ENCODE results near the gene YARS1. TPM values are rescaled to one million over a fixed set of nuclear protein-coding genes. Genes with fewer than 3 reads are reported as not detected.

YARS1 gene
- total and polyA plus RNA-seq, 8 donors, result 25.1 to 135 (median 34.9) TPM

- TF ChIP-seq, protein P1, sequence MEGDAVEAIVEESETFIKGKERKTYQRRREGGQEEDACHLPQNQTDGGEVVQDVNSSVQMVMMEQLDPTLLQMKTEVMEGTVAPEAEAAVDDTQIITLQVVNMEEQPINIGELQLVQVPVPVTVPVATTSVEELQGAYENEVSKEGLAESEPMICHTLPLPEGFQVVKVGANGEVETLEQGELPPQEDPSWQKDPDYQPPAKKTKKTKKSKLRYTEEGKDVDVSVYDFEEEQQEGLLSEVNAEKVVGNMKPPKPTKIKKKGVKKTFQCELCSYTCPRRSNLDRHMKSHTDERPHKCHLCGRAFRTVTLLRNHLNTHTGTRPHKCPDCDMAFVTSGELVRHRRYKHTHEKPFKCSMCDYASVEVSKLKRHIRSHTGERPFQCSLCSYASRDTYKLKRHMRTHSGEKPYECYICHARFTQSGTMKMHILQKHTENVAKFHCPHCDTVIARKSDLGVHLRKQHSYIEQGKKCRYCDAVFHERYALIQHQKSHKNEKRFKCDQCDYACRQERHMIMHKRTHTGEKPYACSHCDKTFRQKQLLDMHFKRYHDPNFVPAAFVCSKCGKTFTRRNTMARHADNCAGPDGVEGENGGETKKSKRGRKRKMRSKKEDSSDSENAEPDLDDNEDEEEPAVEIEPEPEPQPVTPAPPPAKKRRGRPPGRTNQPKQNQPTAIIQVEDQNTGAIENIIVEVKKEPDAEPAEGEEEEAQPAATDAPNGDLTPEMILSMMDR (IDR thresholded peaks at IDR 0.05), result no peak
- DNase-seq (no peak), ATAC-seq (no peak), FAIRE-seq (no peak)
- H3K27me3 ChIP-seq, result no peaks in the 10 kb centered on the region
- WGBS, 2 donors, result 97 to 98% methylated on average over 4 of the region's 4 CpGs
- H3K36me3 ChIP-seq, result no peaks in the 10 kb centered on the region
- H3K4me3 ChIP-seq, result no peak overlapping the region
- H3K4me1 ChIP-seq, result no peaks in the 10 kb centered on the region
- no peaks in the 10 kb centered on the region for H3K9me3 ChIP-seq
- intact Hi-C loops (cut with DNase I), result loop anchor here in 1 of 3 donors (10.0 kb wide), 1 partner anchor 89 kb away; no protein-coding TSS in a partner anchor
- H3K27ac ChIP-seq, result no peak overlapping the region
These were observed 46.2 kb upstream of the YARS1 start for GRCh38 chr1:32863218-32863880.

DNA sequence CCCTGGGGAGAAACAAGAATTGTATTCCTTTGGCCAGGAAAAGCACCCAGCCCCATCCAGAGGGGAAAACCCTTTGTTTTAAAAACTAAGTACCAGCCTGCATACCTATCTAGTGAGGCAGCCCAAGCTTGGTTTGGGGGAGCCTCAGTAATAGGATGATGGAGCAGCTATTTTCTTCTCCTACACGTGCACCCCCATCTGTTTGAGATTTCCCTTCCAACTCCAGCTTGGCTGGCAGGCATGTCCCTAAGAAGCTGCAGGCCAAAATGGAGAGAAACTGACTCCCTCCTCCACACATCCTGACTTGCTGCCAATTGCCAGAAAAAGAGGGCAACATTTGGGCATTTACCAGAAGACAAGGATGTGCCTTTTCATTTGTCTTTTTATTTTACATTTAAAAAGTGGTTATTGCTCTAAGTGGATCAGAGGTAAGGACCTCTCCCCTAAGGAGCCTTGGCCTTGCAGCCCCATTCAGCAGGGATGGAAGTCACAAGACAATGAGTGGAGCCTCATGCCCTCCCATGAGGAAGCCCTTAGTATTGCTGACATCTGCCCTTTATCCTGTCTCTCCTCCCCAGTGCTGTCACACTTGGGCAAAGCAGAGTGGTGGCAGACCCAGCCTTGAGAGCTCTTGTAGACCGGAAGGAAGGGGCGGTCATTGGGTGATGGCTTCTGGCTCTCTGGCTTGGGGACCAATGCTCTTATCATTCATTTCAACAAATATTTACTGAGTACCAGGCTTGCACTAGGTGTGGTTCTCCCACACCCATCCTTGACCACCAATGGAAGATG lies 44.9 kb upstream of the YARS1 start:
- Histone ChIP-seq H3K4me3 (no peak overlapping the region), H3K36me3 (no peaks in the 10 kb centered on the region), H3K27me3 (no peaks in the 10 kb centered on the region), H3K9me3 (no peaks in the 10 kb centered on the region), H3K27ac (no peak overlapping the region), H3K4me1 (no peaks in the 10 kb centered on the region)
- intact Hi-C loops (cut with DNase I), result loop anchor here in 1 of 3 donors (10.0 kb wide), 1 partner anchor 87 kb away; no protein-coding TSS in a partner anchor
- 88 to 91% methylated on average over 3 of the region's 3 CpGs for WGBS, 2 donors
- TF ChIP-seq, protein P1 (IDR thresholded peaks at IDR 0.05), result no peak
- FAIRE-seq (no peak), DNase-seq (no peak), ATAC-seq (no peak)

GRCh38 chr1:32860566-32860965 lies 43.4 kb upstream of the YARS1 start:
- no peak for ATAC-seq
- Histone ChIP-seq H3K4me3 (no peak overlapping the region), H3K27ac (no peak overlapping the region), H3K27me3 (no peaks in the 10 kb centered on the region), H3K4me1 (no peaks in the 10 kb centered on the region), H3K36me3 (peaks cover 0 to 9% (median 0%) of the 10 kb centered on the region in 3 donors), H3K9me3 (no peaks in the 10 kb centered on the region)
- DNase-seq, result no peak
- no peak for FAIRE-seq
- TF ChIP-seq, protein P1 (IDR thresholded peaks at IDR 0.05), result no peak
- intact Hi-C loops (cut with DNase I), result loop anchor here in 1 of 3 donors (10.0 kb wide), 1 partner anchor 86 kb away; no protein-coding TSS in a partner anchor

- TF ChIP-seq, protein P1 (IDR thresholded peaks at IDR 0.05), result no peak
- Histone ChIP-seq H3K36me3 (peaks cover 0 to 9% (median 0%) of the 10 kb centered on the region in 3 donors), H3K27ac (no peak overlapping the region), H3K9me3 (no peaks in the 10 kb centered on the region), H3K4me1 (no peaks in the 10 kb centered on the region), H3K4me3 (no peak overlapping the region), H3K27me3 (no peaks in the 10 kb centered on the region)
- intact Hi-C loops (cut with DNase I), result loop anchor here in 1 of 3 donors (10.0 kb wide), 1 partner anchor 85 kb away; no protein-coding TSS in a partner anchor
- no peak for ATAC-seq
- no peak for DNase-seq
- no peak for FAIRE-seq
- WGBS, 2 donors, result 91 to 100% methylated on average over 2 of the region's 2 CpGs
These were observed 42.8 kb upstream of the YARS1 start for GRCh38 chr1:32859915-32860314.

All from pancreas (tissue), 10 donors.